Measurements from ENCODE around the gene DDIAS.

DNA sequence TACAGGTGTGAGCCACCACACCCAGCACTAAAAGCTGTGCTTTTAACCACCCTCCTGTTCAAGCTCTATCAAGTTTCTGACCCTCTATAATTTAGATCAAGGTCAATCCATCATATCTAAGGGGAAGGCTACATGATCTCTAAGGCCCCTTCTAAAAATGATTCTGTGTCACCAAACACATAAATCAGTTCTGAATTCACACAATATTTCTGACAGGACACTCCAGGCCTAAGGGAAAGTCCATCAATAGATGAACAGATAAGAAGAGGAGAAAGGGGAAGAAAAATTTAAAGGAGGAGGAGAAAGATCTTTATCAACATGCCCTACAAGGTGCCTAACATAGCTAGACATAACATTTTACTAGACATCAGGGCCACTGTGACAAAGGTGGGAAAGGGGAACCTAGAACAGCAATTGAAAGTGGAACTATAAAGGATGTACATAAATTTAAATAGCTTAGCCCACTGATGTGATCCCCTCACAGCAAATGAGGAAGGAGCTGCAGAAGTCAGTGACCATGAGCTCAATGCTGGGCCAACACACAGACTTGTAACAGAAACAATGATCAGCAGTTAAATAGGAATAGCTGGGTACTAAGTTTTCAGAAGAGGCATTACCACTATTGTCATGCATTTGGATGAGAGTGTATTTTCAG lies 6.0 kb upstream of the DDIAS start:
- TF ChIP-seq POLR2A (IDR thresholded peaks at IDR 0.05; ENCODE audit: low read depth, low read length) = no peak
- no peak for TF ChIP-seq TAF1 (IDR thresholded peaks at IDR 0.05; ENCODE audit: borderline replicate concordance, low read depth, low read length)
- TF ChIP-seq POLR2AphosphoS5 (IDR thresholded peaks at IDR 0.05; ENCODE audit: low read depth, low read length) = no peak
